K562 (cell line): ENCODE results near the gene ADM2. TPM values are rescaled to one million over a fixed set of nuclear protein-coding genes. Genes with fewer than 3 reads are reported as not detected.

Experiments
- ELK3 ChIP-seq: fragments of 450-650 bp; formaldehyde crosslinking; IDR thresholded peaks from 2 replicates; pipeline ENCODE4 v1.4.0; 2020; ENCODE audit warnings: mild to moderate bottlenecking
- EP400 ChIP-seq: fragments of 450-650 bp; IDR thresholded peaks from 2 replicates; pipeline ENCODE4 v1.6.1; 2017; ENCODE audit warnings: antibody characterized with exemption, mild to moderate bottlenecking, moderate library complexity
- KAT8 ChIP-seq: fragments of 450-650 bp; IDR thresholded peaks from 2 replicates; pipeline ENCODE4 v1.6.1; 2016; ENCODE audit warnings: low read depth, mild to moderate bottlenecking
- NR2C1 ChIP-seq, 2 experiments: fragments of 450-650 bp; IDR thresholded peaks; 2 replicates each; pipeline ENCODE4 v1.6.1; 2017; ENCODE audit warnings: mild to moderate bottlenecking in 2 of 2, antibody characterized with exemption in 1 of 2, inconsistent platforms in 1 of 2, missing compliant biosample characterization in 1 of 2, missing genetic modification characterization in 1 of 2
- RCOR1 ChIP-seq, 2 experiments: IDR thresholded peaks; 2 replicates each; pipeline ENCODE4 v1.6.1; 2012; ENCODE audit warnings: low read depth in 2 of 2, low read length in 2 of 2, borderline replicate concordance in 1 of 2, improper control_type of control experiment in 1 of 2
- TFAM ChIP-seq: fragments of 250-450 bp; sonication (Bioruptor Pico); conservative IDR thresholded peaks from 2 replicates; pipeline ENCODE4 v1.5.0; 2021; ENCODE audit warnings: mild to moderate bottlenecking, moderate library complexity
- ZNF121 ChIP-seq: sonication (generic); formaldehyde crosslinking; conservative IDR thresholded peaks from 2 replicates; pipeline ENCODE4 v1.8.0; 2022; ENCODE audit warnings: missing genetic modification reagents
- ZNF282 ChIP-seq: sonication (generic); formaldehyde crosslinking; IDR thresholded peaks from 2 replicates; pipeline ENCODE4 v1.8.1; 2023; ENCODE audit warnings: missing genetic modification reagents
- ZNF444 ChIP-seq: fragments of 250-450 bp; sonication (Bioruptor Pico); IDR thresholded peaks from 2 replicates; pipeline ENCODE4 v1.4.0; 2020; ENCODE audit warnings: mild to moderate bottlenecking, moderate library complexity
- polyA plus RNA-seq, 8 experiments: library from polyadenylated mRNA; depleted of rRNA in 4 of 8; stranded (reverse) in 5 of 8; unstranded in 3 of 8; fragments of >200 nt; fragmentation: Nextera tagmentation in 2 of 8; fragmentation: Illumina TruSeq in 1 of 8; extraction: Ambion mirVana in 2 of 8; extraction: Trizol in 1 of 8; gene quantifications; 2 replicates each; pipeline versions ENCODE4 v1.2.1 to v1.2.3, GENCODE V29; 2011 to 2014; ENCODE audit warnings: inconsistent platforms in 1 of 8, missing spikeins in 1 of 8
- total RNA-seq, 7 experiments: library from RNA; depleted of rRNA in 6 of 7; stranded (reverse); fragments of >200 nt in 6 of 7; fragmentation: Illumina TruSeq in 2 of 7; extraction: Trizol in 2 of 7; gene quantifications; 2 replicates each; pipeline versions ENCODE4 v1.2.1 to v1.2.3, GENCODE V29; 2011 to 2021; ENCODE audit warnings: low replicate concordance in 1 of 7
- TF ChIP-seq, protein P1 (sequence below): fragments of 150-350 bp; IDR thresholded peaks from 2 replicates; pipeline ENCODE4 v1.6.1; 2014; ENCODE audit warnings: low read depth, mild to moderate bottlenecking, low read length, borderline replicate concordance
- TF ChIP-seq, protein P2 (sequence below): IDR thresholded peaks from 2 replicates; pipeline ENCODE4 v1.6.1; 2016; ENCODE audit warnings: missing genetic modification characterization, missing compliant biosample characterization
- TF ChIP-seq, protein P3 (sequence below): fragments of 250-450 bp; sonication (Bioruptor Pico); IDR thresholded peaks from 2 replicates; pipeline ENCODE4 v1.9.0; 2021; ENCODE audit warnings: mild to moderate bottlenecking, inconsistent platforms
- TF ChIP-seq, protein P4 (sequence below): fragments of 200-800 bp; sonication (Bioruptor generic); IDR thresholded peaks from 2 replicates; pipeline ENCODE4 v1.6.1; 2017; ENCODE audit warnings: missing genetic modification characterization, missing compliant biosample characterization

Gene ADM2
- total and polyA plus RNA-seq, 9 of the 15 experiments (the other 6 are each of a cell fraction or from before 2014, with no cell fraction given): 0.11 to 5.1 (median 0.38) TPM

GRCh38 chr22:50532824-50533796, 51.8 kb downstream of the ADM2 start (continued):
- TF ChIP-seq, protein P1, sequence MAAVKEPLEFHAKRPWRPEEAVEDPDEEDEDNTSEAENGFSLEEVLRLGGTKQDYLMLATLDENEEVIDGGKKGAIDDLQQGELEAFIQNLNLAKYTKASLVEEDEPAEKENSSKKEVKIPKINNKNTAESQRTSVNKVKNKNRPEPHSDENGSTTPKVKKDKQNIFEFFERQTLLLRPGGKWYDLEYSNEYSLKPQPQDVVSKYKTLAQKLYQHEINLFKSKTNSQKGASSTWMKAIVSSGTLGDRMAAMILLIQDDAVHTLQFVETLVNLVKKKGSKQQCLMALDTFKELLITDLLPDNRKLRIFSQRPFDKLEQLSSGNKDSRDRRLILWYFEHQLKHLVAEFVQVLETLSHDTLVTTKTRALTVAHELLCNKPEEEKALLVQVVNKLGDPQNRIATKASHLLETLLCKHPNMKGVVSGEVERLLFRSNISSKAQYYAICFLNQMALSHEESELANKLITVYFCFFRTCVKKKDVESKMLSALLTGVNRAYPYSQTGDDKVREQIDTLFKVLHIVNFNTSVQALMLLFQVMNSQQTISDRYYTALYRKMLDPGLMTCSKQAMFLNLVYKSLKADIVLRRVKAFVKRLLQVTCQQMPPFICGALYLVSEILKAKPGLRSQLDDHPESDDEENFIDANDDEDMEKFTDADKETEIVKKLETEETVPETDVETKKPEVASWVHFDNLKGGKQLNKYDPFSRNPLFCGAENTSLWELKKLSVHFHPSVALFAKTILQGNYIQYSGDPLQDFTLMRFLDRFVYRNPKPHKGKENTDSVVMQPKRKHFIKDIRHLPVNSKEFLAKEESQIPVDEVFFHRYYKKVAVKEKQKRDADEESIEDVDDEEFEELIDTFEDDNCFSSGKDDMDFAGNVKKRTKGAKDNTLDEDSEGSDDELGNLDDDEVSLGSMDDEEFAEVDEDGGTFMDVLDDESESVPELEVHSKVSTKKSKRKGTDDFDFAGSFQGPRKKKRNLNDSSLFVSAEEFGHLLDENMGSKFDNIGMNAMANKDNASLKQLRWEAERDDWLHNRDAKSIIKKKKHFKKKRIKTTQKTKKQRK: no peak
- TF ChIP-seq RCOR1 (IDR thresholded peaks at IDR 0.05; ENCODE audit: borderline replicate concordance in 1 of 2, low read depth in 2 of 2, low read length in 2 of 2) (peak; percentile 45 to 78; a peak in 3 of 4 replicates), NR2C1 (IDR thresholded peaks at IDR 0.05) (no peak), NR2C1 (tag; IDR thresholded peaks at IDR 0.05) (peak; percentile 41), ZNF444 (CRISPR knock-in tag) (no peak), TFAM (CRISPR knock-in tag) (no peak), ZNF282 (CRISPR knock-in tag) (no peak), ELK3 (CRISPR knock-in tag) (no peak), KAT8 (no peak), ZNF121 (CRISPR knock-in tag) (peak; percentile 54), EP400 (no peak)
- TF ChIP-seq, protein P2, sequence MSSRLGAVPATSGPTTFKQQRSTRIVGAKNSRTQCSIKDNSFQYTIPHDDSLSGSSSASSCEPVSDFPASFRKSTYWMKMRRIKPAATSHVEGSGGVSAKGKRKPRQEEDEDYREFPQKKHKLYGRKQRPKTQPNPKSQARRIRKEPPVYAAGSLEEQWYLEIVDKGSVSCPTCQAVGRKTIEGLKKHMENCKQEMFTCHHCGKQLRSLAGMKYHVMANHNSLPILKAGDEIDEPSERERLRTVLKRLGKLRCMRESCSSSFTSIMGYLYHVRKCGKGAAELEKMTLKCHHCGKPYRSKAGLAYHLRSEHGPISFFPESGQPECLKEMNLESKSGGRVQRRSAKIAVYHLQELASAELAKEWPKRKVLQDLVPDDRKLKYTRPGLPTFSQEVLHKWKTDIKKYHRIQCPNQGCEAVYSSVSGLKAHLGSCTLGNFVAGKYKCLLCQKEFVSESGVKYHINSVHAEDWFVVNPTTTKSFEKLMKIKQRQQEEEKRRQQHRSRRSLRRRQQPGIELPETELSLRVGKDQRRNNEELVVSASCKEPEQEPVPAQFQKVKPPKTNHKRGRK (tag): no peak
- TF ChIP-seq, protein P3, sequence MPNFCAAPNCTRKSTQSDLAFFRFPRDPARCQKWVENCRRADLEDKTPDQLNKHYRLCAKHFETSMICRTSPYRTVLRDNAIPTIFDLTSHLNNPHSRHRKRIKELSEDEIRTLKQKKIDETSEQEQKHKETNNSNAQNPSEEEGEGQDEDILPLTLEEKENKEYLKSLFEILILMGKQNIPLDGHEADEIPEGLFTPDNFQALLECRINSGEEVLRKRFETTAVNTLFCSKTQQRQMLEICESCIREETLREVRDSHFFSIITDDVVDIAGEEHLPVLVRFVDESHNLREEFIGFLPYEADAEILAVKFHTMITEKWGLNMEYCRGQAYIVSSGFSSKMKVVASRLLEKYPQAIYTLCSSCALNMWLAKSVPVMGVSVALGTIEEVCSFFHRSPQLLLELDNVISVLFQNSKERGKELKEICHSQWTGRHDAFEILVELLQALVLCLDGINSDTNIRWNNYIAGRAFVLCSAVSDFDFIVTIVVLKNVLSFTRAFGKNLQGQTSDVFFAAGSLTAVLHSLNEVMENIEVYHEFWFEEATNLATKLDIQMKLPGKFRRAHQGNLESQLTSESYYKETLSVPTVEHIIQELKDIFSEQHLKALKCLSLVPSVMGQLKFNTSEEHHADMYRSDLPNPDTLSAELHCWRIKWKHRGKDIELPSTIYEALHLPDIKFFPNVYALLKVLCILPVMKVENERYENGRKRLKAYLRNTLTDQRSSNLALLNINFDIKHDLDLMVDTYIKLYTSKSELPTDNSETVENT (CRISPR knock-in tag): no peak
- TF ChIP-seq, protein P4, sequence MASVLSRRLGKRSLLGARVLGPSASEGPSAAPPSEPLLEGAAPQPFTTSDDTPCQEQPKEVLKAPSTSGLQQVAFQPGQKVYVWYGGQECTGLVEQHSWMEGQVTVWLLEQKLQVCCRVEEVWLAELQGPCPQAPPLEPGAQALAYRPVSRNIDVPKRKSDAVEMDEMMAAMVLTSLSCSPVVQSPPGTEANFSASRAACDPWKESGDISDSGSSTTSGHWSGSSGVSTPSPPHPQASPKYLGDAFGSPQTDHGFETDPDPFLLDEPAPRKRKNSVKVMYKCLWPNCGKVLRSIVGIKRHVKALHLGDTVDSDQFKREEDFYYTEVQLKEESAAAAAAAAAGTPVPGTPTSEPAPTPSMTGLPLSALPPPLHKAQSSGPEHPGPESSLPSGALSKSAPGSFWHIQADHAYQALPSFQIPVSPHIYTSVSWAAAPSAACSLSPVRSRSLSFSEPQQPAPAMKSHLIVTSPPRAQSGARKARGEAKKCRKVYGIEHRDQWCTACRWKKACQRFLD (CRISPR knock-in tag): no peak
